ENCODE measurements around the gene CDYL2.

DNA sequence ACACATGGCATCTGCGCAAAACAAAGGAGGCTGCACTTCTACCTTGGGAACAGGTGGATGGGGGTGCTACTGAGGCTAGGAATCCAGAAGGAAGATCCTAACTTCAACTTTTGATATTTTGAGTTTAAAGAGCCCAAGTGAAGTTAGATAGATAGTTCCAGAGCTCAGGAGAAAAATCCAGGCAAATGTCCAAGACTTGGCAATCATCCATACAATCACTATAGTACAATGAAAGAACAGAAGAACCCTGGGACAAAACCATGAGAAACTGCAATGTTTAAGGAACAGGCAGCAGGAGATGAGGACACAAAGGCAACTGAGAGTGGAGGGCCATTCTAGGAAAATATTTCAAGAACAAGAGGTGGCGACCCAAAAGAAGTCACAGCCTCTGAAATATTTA, 12.4 kb downstream of the CDYL2 start:
- TF ChIP-seq, protein P1, sequence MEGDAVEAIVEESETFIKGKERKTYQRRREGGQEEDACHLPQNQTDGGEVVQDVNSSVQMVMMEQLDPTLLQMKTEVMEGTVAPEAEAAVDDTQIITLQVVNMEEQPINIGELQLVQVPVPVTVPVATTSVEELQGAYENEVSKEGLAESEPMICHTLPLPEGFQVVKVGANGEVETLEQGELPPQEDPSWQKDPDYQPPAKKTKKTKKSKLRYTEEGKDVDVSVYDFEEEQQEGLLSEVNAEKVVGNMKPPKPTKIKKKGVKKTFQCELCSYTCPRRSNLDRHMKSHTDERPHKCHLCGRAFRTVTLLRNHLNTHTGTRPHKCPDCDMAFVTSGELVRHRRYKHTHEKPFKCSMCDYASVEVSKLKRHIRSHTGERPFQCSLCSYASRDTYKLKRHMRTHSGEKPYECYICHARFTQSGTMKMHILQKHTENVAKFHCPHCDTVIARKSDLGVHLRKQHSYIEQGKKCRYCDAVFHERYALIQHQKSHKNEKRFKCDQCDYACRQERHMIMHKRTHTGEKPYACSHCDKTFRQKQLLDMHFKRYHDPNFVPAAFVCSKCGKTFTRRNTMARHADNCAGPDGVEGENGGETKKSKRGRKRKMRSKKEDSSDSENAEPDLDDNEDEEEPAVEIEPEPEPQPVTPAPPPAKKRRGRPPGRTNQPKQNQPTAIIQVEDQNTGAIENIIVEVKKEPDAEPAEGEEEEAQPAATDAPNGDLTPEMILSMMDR (IDR thresholded peaks at IDR 0.05; ENCODE audit: insufficient read depth, low read depth, low read length) = no peak
- no peak for TF ChIP-seq EZH2 (IDR thresholded peaks at IDR 0.05; ENCODE audit: insufficient read depth, low read length)
